Colonic mucosa (tissue), 4 donors: ENCODE measurements around the gene PALD1. TPM values are rescaled to one million over a fixed set of nuclear protein-coding genes. Genes with fewer than 3 reads are reported as not detected.
A peak's percentile ranks its signal among the peaks of the same experiment; 100 is the strongest.

Experiments
- DNase-seq: peaks from one replicate; pipeline ENCODE4 v3.0.0-alpha.2; 2020
- H3K27ac ChIP-seq: fragments of 200-600 bp; one replicate; pipeline ENCODE4 v1.8.0; 2021
- H3K27me3 ChIP-seq: fragments of 200-600 bp; one replicate; pipeline ENCODE4 v1.8.0; 2021
- H3K36me3 ChIP-seq: fragments of 200-600 bp; one replicate; pipeline ENCODE4 v1.8.0; 2021
- H3K4me1 ChIP-seq: fragments of 200-600 bp; one replicate; pipeline ENCODE4 v1.8.0; 2021; ENCODE audit warnings: mild to moderate bottlenecking
- H3K4me3 ChIP-seq: fragments of 200-600 bp; one replicate; pipeline ENCODE4 v1.8.0; 2021
- H3K9ac ChIP-seq, 2 donors: one replicate each; pipeline ENCODE4 v1.7.0; 2013; ENCODE audit warnings: control low read depth in 2 of 2, low read depth in 2 of 2, low read length in 2 of 2
- H3K9me3 ChIP-seq: fragments of 200-600 bp; one replicate; pipeline ENCODE4 v1.8.0; 2021
- intact Hi-C: fragments of 100-400 bp; cut with DNase I; formaldehyde crosslinking; loops from one replicate; pipeline ENCODE4 v1.14.1; 2022
- total RNA-seq, 2 donors: library from RNA; stranded (reverse); fragmentation: NEBNext Ultra II Directional in 1 of 2; extraction: Animal tissue kit (Norgen Biotek cat#: 25700) in 1 of 2; gene quantifications; one replicate each; pipeline ENCODE4 v1.2.1, GENCODE V29; 2021
- TF ChIP-seq, protein P1 (sequence below): fragments of 200-600 bp; IDR thresholded peaks from one replicate; pipeline ENCODE4 v1.8.0; 2022; ENCODE audit warnings: antibody characterized with exemption, mild to moderate bottlenecking
- donor health status: healthy.
- donor health status: DM: no; HTN: no; CAD: no.
- donor health status: DM: no; HTN: no; CAD: no.

Gene PALD1
- total RNA-seq, 2 donors from 2014 or later = 1.3 to 2.5 TPM

DNA sequence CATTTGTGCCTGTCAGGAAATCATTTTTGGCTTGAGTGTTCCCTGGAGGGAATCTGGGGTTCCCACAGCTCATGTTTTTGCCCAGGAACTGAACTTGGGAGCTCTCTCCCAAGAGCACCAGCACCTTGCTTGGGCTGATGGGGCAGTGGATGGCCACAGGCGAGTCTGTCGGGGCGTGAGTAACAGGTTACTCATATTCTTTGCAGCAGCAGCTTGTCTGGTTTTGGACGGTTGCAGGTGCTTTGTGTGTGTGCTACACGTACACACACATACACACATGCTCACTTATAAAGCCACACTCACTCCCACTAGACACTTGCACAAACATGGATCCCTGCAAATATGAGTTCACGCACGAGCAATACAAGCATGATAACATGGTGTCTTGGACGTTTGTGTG, 2.9 kb upstream of the PALD1 start:
- no peak overlapping the region for H3K9ac ChIP-seq
- intact Hi-C loops = no loop called here
- no peak overlapping the region for H3K4me3 ChIP-seq
- no peak overlapping the region for H3K27ac ChIP-seq
- H3K4me1 ChIP-seq = peaks cover 11% of the 10 kb centered on the region
- H3K27me3 ChIP-seq = no peaks in the 10 kb centered on the region
- TF ChIP-seq, protein P1, sequence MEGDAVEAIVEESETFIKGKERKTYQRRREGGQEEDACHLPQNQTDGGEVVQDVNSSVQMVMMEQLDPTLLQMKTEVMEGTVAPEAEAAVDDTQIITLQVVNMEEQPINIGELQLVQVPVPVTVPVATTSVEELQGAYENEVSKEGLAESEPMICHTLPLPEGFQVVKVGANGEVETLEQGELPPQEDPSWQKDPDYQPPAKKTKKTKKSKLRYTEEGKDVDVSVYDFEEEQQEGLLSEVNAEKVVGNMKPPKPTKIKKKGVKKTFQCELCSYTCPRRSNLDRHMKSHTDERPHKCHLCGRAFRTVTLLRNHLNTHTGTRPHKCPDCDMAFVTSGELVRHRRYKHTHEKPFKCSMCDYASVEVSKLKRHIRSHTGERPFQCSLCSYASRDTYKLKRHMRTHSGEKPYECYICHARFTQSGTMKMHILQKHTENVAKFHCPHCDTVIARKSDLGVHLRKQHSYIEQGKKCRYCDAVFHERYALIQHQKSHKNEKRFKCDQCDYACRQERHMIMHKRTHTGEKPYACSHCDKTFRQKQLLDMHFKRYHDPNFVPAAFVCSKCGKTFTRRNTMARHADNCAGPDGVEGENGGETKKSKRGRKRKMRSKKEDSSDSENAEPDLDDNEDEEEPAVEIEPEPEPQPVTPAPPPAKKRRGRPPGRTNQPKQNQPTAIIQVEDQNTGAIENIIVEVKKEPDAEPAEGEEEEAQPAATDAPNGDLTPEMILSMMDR = no peak
- H3K36me3 ChIP-seq = no peaks in the 10 kb centered on the region
- DNase-seq = no peak
- no peaks in the 10 kb centered on the region for H3K9me3 ChIP-seq

DNA sequence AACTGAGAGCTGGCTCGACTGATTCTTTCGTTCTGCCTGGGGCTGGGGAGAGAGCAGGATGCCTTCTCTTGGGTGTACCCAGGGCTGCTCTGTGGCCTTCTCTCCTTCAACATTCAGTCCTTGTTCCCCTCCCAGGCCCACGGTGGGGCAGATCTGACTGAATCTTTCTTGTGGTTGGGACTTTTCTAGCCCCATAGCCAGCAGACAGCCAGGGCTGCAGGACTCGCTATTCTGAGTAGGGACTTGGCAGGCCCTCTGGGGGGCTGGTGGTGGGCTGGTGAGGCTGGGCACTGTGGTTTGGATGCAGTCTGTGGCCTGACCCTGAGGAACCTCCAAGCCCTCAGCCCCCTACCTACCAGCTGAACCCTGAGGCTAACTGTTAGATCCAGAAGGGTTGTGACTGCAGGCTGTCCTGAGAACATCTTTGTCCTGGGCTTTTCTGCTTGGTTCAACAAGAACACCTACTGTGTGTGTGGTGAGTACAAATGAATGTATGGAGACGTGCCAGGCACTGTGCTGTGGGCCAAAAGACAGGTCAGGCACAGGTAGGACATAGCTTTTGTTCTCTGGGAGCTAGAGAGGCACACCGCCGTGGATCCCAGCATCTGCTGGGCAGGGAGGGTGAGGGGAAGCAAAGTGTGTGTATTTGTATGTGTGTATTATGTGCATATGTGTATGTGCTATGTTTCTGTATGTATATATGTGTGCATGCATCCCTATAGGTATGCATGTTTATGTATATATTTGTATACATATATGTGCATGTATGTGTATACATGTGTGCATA, 2.1 kb upstream of the PALD1 start:
- intact Hi-C loops = no loop called here
- DNase-seq = no peak
- H3K36me3 ChIP-seq = no peaks in the 10 kb centered on the region
- no peak overlapping the region for H3K9ac ChIP-seq
- no peaks in the 10 kb centered on the region for H3K9me3 ChIP-seq
- no peak overlapping the region for H3K4me3 ChIP-seq
- TF ChIP-seq, protein P1 = no peak
- H3K27me3 ChIP-seq = no peaks in the 10 kb centered on the region
- H3K4me1 ChIP-seq = peaks cover 11% of the 10 kb centered on the region
- H3K27ac ChIP-seq = no peak overlapping the region

DNA sequence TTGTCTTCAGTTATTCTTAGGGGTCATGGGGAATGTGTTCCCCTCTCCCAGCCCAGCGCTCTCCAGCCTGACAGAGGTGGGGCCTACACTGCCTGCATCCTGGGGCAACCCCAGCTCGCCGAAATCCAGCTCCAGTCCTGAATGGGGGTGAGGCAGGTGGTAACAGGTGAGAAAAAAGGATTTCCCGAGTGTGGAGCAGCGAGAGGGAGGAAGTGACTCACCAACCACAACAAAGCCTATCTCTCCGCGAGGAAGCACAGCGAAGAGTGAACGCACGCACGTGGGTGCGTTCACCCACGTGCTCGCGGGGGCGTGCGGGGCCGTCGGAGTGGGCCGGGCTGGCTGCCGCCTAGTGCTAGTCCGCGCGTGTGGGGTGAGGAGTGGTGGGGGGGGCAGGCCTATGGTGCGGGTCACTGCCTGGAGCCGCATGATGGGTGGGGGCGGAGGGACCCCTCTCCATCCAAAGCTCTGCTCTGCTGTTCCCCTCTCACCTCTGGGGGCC, 855 bp upstream of the PALD1 start:
- no peaks in the 10 kb centered on the region for H3K27me3 ChIP-seq
- peak overlapping the region; percentile 22 for H3K27ac ChIP-seq
- intact Hi-C loops = no loop called here
- H3K36me3 ChIP-seq = no peaks in the 10 kb centered on the region
- H3K4me3 ChIP-seq = peak overlapping the region; percentile 46
- no peaks in the 10 kb centered on the region for H3K9me3 ChIP-seq
- TF ChIP-seq, protein P1 = no peak
- DNase-seq = no peak
- peaks cover 11% of the 10 kb centered on the region for H3K4me1 ChIP-seq
- no peak overlapping the region for H3K9ac ChIP-seq

DNA sequence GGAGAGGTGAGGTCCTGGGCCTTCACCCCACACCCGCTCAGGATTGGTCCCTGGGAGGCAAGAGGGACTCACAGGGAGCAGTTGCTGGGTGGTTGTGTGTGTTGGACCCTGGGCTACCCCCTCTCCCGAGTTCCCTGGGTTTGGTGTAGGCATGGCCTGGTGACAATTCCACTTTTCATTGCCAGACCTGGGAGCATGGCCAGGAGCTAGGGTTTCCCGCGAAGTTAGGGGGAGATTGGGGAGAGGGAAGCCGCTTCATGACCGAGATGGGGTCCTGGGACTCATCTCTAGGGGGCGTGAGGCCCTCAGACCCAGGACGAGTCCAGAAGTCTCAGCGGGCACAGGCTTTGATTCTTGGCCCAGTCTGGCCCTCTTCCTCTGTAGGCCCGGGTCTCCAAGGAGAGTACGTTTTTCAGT, 606 bp downstream of the PALD1 start:
- DNase-seq = no peak
- peaks cover 11% of the 10 kb centered on the region for H3K4me1 ChIP-seq
- peak overlapping the region; percentile 46 for H3K4me3 ChIP-seq
- intact Hi-C loops = no loop called here
- H3K27ac ChIP-seq = peak overlapping the region; percentile 22
- peak overlapping the region; percentile 29 to 69 for H3K9ac ChIP-seq
- TF ChIP-seq, protein P1 = no peak
- no peaks in the 10 kb centered on the region for H3K36me3 ChIP-seq
- H3K27me3 ChIP-seq = no peaks in the 10 kb centered on the region
- no peaks in the 10 kb centered on the region for H3K9me3 ChIP-seq

DNA sequence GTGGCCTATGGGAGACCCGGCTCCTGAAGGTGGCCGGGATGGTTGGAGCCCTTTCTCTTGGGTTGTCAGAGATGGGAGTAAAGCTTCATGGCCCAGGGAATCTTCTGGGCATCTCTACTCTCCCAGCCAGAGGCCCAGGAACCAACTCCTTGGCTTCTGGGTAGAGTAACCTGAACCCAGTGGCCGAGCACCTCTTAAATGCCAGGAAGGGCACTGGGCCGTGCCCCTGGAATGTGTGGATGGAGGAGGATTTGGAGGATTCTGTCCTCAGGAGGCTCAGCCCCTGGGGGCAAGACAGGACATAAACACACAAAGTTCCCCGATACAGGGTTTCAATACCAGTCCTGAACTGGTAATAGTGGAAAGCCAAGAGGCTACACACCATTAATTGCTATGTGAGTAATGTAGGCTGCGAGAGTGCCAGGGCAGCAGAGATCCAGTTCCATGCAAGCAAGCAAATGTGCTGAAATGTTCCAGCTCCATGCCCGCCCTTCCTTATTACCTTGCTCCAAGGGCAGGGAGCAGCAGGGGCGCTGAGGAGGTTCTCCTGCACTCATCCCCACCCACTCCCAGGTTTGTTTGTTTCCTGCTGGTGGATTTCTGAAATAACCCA, 1.2 kb downstream of the PALD1 start:
- Histone ChIP-seq H3K9me3 (no peaks in the 10 kb centered on the region), H3K4me3 (peak overlapping the region; percentile 46), H3K27ac (no peak overlapping the region), H3K4me1 (peaks cover 11% of the 10 kb centered on the region), H3K27me3 (no peaks in the 10 kb centered on the region), H3K36me3 (no peaks in the 10 kb centered on the region), H3K9ac (peak overlapping the region in 1 of 2 donors; percentile 54)
- TF ChIP-seq, protein P1 = no peak
- intact Hi-C loops = no loop called here
- DNase-seq = no peak
